K562 (cell line): ENCODE results near the gene ITK. TPM values are rescaled to one million over a fixed set of nuclear protein-coding genes. Genes with fewer than 3 reads are reported as not detected.

Experiments used
- ARID1B ChIP-seq: fragments of 450-650 bp; IDR thresholded peaks from 2 replicates; pipeline ENCODE4 v1.6.1; 2016; ENCODE audit warnings: antibody characterized with exemption, mild to moderate bottlenecking, inconsistent platforms
- BRF1 ChIP-seq: IDR thresholded peaks from 3 replicates; pipeline ENCODE4 v1.6.1; 2011; ENCODE audit warnings: borderline replicate concordance, mild to moderate bottlenecking; ENCODE audit not compliant: insufficient read length; ENCODE audit errors: extremely low read depth
- CEBPB ChIP-seq: fragments of 450-650 bp; IDR thresholded peaks from 2 replicates; pipeline ENCODE4 v1.6.1; 2016; ENCODE audit warnings: missing genetic modification characterization, missing compliant biosample characterization
- E2F3 ChIP-seq: fragments of 250-450 bp; sonication (Bioruptor Pico); IDR thresholded peaks from 2 replicates; pipeline ENCODE4 v1.4.0; 2020; ENCODE audit warnings: mild to moderate bottlenecking
- ESRRA ChIP-seq: fragments of 450-650 bp; IDR thresholded peaks from 2 replicates; pipeline ENCODE4 v1.6.1; 2014; ENCODE audit warnings: low read depth, mild to moderate bottlenecking, moderate library complexity, borderline replicate concordance
- ESRRB ChIP-seq: fragments of 250-450 bp; sonication (Bioruptor Pico); IDR thresholded peaks from 2 replicates; pipeline ENCODE4 v1.5.0; 2020; ENCODE audit warnings: mild to moderate bottlenecking, moderate library complexity, borderline replicate concordance
- ETS2 ChIP-seq: IDR thresholded peaks from 2 replicates; pipeline ENCODE4 v1.6.1; 2016; ENCODE audit warnings: borderline replicate concordance, missing genetic modification characterization, mild to moderate bottlenecking, moderate library complexity, missing compliant biosample characterization; ENCODE audit not compliant: poor library complexity, severe bottlenecking
- GABPB1 ChIP-seq: sonication (generic); formaldehyde crosslinking; IDR thresholded peaks from 2 replicates; pipeline ENCODE4 v1.8.0; 2022; ENCODE audit warnings: mild to moderate bottlenecking, missing genetic modification reagents
- HCFC1 ChIP-seq: IDR thresholded peaks from 2 replicates; pipeline ENCODE4 v1.6.1; 2012; ENCODE audit warnings: low read depth, low read length, improper control_type of control experiment
- MIER1 ChIP-seq: fragments of 450-650 bp; IDR thresholded peaks from 2 replicates; pipeline ENCODE4 v1.6.1; 2016; ENCODE audit warnings: antibody characterized with exemption, mild to moderate bottlenecking, low read depth
- MTA1 ChIP-seq: fragments of 450-650 bp; IDR thresholded peaks from 2 replicates; pipeline ENCODE4 v1.6.1; 2017; ENCODE audit warnings: borderline replicate concordance
- NCOA4 ChIP-seq: fragments of 450-650 bp; IDR thresholded peaks from 2 replicates; pipeline ENCODE4 v1.6.1; 2018; ENCODE audit warnings: mild to moderate bottlenecking; ENCODE audit not compliant: partially characterized antibody
- NR2C2 ChIP-seq, 2 experiments: fragments of 200-800 bp in 1 of 2; sonication (Bioruptor generic) in 1 of 2; sonication (generic) in 1 of 2; formaldehyde crosslinking in 1 of 2; IDR thresholded peaks; 2 replicates each; pipeline versions ENCODE4 v1.6.1 to v1.8.0; 2016 to 2022; ENCODE audit warnings: mild to moderate bottlenecking in 1 of 2, missing compliant biosample characterization in 1 of 2, missing genetic modification characterization in 1 of 2, missing genetic modification reagents in 1 of 2
- NR3C1 ChIP-seq: sonication (generic); formaldehyde crosslinking; IDR thresholded peaks from 2 replicates; pipeline ENCODE4 v1.8.1; 2022; ENCODE audit warnings: missing genetic modification reagents
- TCF7 ChIP-seq: sonication (generic); IDR thresholded peaks from 2 replicates; pipeline ENCODE4 v1.6.1; 2016; ENCODE audit warnings: antibody characterized with exemption, borderline replicate concordance
- ZBTB7A ChIP-seq: IDR thresholded peaks from 2 replicates; pipeline ENCODE4 v1.6.1; 2011; ENCODE audit warnings: low read depth, mild to moderate bottlenecking, low read length, moderate library complexity, borderline replicate concordance; ENCODE audit not compliant: control insufficient read depth
- ZC3H8 ChIP-seq: fragments of 450-650 bp; IDR thresholded peaks from 2 replicates; pipeline ENCODE4 v1.6.1; 2017
- ZNF143 ChIP-seq: sonication (generic); formaldehyde crosslinking; IDR thresholded peaks from 2 replicates; pipeline ENCODE4 v1.9.0; 2022; ENCODE audit warnings: mild to moderate bottlenecking, missing genetic modification reagents
- ZNF224 ChIP-seq: sonication (generic); formaldehyde crosslinking; IDR thresholded peaks from 2 replicates; pipeline ENCODE4 v1.8.0; 2022; ENCODE audit warnings: mild to moderate bottlenecking, missing genetic modification reagents
- ZNF253 ChIP-seq: fragments of 250-450 bp; sonication (Bioruptor Pico); conservative IDR thresholded peaks from 2 replicates; pipeline ENCODE4 v1.6.1; 2021; ENCODE audit warnings: mild to moderate bottlenecking
- ZNF282 ChIP-seq: sonication (generic); formaldehyde crosslinking; IDR thresholded peaks from 2 replicates; pipeline ENCODE4 v1.8.1; 2023; ENCODE audit warnings: missing genetic modification reagents
- ZNF57 ChIP-seq: fragments of 450-650 bp; formaldehyde crosslinking; IDR thresholded peaks from 2 replicates; pipeline ENCODE4 v1.4.0; 2020; ENCODE audit warnings: mild to moderate bottlenecking, moderate library complexity
- ZNF696 ChIP-seq: fragments of 250-450 bp; sonication (Bioruptor Pico); conservative IDR thresholded peaks from 2 replicates; pipeline ENCODE4 v1.4.0; 2020; ENCODE audit warnings: mild to moderate bottlenecking, moderate library complexity
- polyA plus RNA-seq, 8 experiments: library from polyadenylated mRNA; depleted of rRNA in 4 of 8; stranded (reverse) in 5 of 8; unstranded in 3 of 8; fragments of >200 nt; fragmentation: Nextera tagmentation in 2 of 8; fragmentation: Illumina TruSeq in 1 of 8; extraction: Ambion mirVana in 2 of 8; extraction: Trizol in 1 of 8; gene quantifications; 2 replicates each; pipeline versions ENCODE4 v1.2.1 to v1.2.3, GENCODE V29; 2011 to 2014; ENCODE audit warnings: inconsistent platforms in 1 of 8, missing spikeins in 1 of 8
- total RNA-seq, 7 experiments: library from RNA; depleted of rRNA in 6 of 7; stranded (reverse); fragments of >200 nt in 6 of 7; fragmentation: Illumina TruSeq in 2 of 7; extraction: Trizol in 2 of 7; gene quantifications; 2 replicates each; pipeline versions ENCODE4 v1.2.1 to v1.2.3, GENCODE V29; 2011 to 2021; ENCODE audit warnings: low replicate concordance in 1 of 7
- TF ChIP-seq, protein P1 (sequence below): fragments of 450-650 bp; IDR thresholded peaks from 2 replicates; pipeline ENCODE4 v1.6.1; 2014; ENCODE audit warnings: low read depth, mild to moderate bottlenecking, moderate library complexity, borderline replicate concordance
- TF ChIP-seq, protein P2 (sequence below): fragments of 450-650 bp; IDR thresholded peaks from 2 replicates; pipeline ENCODE4 v1.6.1; 2016
- TF ChIP-seq, protein P3 (sequence below): fragments of 450-650 bp; IDR thresholded peaks from 2 replicates; pipeline ENCODE4 v1.6.1; 2017; ENCODE audit warnings: mild to moderate bottlenecking, moderate library complexity

Gene ITK
- total and polyA plus RNA-seq, 9 of the 15 experiments (the other 6 are each of a cell fraction or from before 2014, with no cell fraction given), result 0.04 to 0.75 TPM; not detected in 7

DNA sequence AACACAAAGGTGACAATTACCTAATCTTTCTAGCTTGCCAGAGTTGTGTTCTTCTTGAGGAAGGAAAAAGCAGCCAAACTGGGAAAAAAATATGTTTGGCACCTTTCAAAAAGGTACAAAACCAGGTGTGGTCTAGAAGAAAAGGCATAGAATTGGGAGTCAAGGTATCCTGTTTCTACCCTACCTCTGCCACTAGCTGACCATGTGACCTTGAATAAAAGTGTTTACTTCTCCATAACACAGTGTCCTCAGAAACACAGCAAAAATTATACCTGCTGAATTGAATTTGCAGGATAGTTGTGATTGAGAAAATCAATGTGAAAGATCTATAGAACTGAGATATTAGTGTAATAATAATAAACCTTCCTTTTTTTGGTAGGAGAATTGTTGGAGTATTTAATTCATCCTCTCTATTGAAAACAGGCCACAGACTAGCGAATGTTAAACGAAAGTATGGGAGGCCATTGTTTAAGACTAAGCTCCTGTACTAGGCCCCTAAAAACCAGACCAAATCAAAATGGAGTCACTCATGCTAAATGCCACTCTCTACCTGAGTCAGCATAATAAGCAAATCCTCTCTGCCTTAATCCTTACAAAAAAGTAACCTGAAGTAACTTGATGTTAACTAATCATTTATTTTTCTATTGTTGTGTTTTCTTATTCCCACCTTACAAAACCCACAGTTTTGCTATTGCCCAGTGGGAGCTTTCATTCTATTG is 97.8 kb downstream of the ITK start (continued):
- TF ChIP-seq NR2C2 (CRISPR knock-in tag; IDR thresholded peaks at IDR 0.05) (no peak), NR2C2 (tag; IDR thresholded peaks at IDR 0.05) (peak; percentile 54; the same call in 1 of the 2 replicates), ZNF696 (CRISPR knock-in tag) (0 out of 2 replicates have a peak, but pooled peaks have one; percentile 19), ZC3H8 (no peak), ETS2 (tag) (no peak), MIER1 (no peak), BRF1 (no peak), E2F3 (CRISPR knock-in tag) (peak; percentile 87), GABPB1 (no peak), ZNF253 (CRISPR knock-in tag) (no peak), ZBTB7A (no peak), ZNF143 (no peak), ZNF282 (CRISPR knock-in tag) (no peak), ESRRB (CRISPR knock-in tag) (no peak), ESRRA (no peak), ZNF224 (CRISPR knock-in tag) (no peak), NCOA4 (no peak), NR3C1 (CRISPR knock-in tag) (no peak), MTA1 (no peak), TCF7 (no peak), CEBPB (tag) (no peak), HCFC1 (no peak), ZNF57 (CRISPR knock-in tag) (peak; percentile 83; the same call in 1 of the 2 replicates), ARID1B (no peak)
- TF ChIP-seq, protein P1, sequence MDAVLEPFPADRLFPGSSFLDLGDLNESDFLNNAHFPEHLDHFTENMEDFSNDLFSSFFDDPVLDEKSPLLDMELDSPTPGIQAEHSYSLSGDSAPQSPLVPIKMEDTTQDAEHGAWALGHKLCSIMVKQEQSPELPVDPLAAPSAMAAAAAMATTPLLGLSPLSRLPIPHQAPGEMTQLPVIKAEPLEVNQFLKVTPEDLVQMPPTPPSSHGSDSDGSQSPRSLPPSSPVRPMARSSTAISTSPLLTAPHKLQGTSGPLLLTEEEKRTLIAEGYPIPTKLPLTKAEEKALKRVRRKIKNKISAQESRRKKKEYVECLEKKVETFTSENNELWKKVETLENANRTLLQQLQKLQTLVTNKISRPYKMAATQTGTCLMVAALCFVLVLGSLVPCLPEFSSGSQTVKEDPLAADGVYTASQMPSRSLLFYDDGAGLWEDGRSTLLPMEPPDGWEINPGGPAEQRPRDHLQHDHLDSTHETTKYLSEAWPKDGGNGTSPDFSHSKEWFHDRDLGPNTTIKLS, result no peak
- TF ChIP-seq, protein P2, sequence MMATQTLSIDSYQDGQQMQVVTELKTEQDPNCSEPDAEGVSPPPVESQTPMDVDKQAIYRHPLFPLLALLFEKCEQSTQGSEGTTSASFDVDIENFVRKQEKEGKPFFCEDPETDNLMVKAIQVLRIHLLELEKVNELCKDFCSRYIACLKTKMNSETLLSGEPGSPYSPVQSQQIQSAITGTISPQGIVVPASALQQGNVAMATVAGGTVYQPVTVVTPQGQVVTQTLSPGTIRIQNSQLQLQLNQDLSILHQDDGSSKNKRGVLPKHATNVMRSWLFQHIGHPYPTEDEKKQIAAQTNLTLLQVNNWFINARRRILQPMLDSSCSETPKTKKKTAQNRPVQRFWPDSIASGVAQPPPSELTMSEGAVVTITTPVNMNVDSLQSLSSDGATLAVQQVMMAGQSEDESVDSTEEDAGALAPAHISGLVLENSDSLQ, result no peak
- TF ChIP-seq, protein P3, sequence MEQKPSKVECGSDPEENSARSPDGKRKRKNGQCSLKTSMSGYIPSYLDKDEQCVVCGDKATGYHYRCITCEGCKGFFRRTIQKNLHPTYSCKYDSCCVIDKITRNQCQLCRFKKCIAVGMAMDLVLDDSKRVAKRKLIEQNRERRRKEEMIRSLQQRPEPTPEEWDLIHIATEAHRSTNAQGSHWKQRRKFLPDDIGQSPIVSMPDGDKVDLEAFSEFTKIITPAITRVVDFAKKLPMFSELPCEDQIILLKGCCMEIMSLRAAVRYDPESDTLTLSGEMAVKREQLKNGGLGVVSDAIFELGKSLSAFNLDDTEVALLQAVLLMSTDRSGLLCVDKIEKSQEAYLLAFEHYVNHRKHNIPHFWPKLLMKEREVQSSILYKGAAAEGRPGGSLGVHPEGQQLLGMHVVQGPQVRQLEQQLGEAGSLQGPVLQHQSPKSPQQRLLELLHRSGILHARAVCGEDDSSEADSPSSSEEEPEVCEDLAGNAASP, result no peak
